UCSD-AML1 (cell line): Measurements from ENCODE around the gene HOXA4.

Experiments
- DNase-seq: peaks from one replicate; lab custom pipeline; 2025; ENCODE audit not compliant: unreplicated experiment; lab: John Stamatoyannopoulos, UW

HOXA4 gene

GRCh38 chr7:27117887-27118491, 12.6 kb downstream of the HOXA4 start:
- DNase-seq, result no peak

DNA sequence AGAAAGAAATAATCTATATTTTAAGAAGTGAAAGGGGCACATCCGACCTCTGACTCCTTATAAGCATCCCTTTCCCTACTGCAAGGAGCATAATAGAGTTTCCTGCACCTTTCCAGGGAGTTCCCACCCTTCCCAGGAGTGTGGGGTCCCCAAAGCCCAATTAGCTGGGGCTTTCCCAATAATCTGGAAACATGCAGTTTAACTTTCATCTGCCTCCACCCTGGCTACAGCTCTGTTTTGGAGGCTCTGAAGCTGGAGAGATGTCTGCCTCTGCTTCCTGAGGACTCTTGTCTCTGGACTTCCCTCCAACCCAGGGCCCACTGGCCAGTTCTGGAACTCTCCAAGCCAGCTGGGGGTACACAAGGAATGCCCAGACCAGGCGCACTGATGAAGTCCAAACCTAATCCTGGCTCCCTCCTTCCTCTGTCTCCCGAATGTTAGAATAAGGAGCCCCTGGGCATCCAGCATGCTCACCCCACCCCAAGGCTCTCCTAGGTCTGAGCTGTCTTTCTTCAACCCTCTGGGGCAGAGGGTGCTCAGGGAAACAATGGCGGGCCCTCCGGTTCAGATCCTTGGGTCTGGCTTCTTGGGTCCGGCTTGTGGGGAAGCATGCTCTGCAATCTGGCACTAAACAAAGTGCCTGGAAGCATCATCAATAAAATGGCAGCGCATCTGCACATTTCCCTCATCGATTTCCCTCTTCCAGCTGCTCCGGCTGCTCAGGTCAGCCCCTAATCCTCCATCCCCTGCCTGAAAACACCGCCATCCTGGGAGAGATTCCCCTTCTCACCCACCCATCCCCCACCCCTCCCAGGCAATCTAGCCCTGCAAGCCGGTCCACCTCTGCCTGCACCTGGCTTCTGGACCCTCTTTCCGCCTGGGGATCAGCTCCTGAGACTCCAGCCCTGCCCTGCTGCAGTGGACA, 13.3 kb downstream of the HOXA4 start:
- DNase-seq, result no peak

GRCh38 chr7:27116031-27116961, 14.3 kb downstream of the HOXA4 start:
- no peak for DNase-seq

- no peak for DNase-seq
Measured at GRCh38 chr7:27115221-27116026, 15.1 kb downstream of the HOXA4 start.

DNA sequence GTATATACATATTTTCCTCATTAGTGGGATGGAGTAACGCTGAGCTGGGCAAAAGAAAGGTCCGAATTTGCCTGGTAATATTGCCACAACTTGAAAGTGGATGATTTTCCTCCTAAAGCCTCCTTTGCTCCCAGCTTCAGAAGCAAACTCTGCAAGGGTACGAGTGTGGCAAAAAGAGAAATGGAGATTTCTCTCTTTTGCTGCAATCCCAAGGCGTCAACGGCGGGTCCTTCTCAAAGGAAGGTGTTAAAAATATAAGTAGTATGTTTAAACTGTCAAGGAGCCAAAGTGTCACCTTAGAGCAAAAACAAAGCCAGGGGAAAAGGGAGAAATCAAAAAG, 15.7 kb downstream of the HOXA4 start:
- DNase-seq, result no peak

DNA sequence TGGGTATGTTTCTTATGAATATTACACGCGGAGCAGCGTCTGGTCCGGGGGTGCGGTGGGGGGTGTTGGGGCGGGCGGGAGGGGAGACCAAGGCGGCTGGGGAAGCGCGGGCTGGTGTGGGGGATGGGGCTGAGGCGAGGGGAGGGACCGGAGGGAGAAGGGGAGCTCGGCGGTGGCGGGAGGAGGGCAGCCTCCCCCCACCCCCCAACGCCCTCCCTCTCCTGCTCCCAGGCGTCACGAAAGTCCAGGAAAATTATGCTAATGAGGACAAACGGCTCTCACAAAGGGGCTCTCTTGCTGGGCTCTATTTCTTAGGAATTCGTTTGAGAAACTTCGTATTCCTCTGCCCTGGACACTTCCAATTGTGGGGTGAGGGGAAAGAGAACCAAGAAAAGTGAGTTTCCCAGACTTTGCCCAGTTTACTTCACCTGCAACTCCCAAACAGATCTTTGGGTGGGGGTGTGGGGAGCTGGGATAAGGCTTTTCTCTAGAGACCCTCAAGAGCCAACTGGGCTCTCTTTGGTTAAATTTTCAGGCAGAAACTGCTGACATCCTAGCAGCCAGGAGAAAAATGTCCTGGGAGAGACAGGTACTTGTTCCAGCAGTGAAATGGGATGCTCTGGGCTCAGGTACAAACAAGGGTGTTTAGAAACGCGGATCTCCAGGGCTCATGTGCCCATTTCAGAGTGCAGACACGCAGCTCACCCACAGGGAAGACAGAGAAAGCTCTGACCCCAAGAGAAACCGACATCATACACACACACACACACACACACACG, 16.4 kb downstream of the HOXA4 start:
- no peak for DNase-seq

- no peak for DNase-seq
Measured at GRCh38 chr7:27112955-27113949, 17.3 kb downstream of the HOXA4 start.

DNA sequence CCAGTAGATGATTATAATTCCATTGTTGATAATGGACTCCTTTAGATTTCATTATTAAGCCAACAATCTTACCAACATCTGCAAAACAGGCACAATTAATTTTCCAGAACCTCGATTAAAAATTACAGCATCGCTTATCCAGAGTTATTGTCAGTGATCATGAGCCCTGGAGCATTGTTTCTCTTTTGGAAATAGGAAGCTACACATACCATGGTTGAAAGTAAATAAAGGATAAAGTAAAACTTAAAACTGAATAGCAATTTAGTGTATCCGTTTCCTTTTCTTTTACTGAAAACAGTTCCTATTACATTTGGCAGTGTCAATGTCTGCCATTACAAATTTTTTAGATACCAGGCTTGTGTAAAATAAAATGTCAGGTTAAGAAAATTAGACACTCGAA, 18.2 kb downstream of the HOXA4 start:
- no peak for DNase-seq

GRCh38 chr7:27111751-27112277, 18.7 kb downstream of the HOXA4 start:
- no peak for DNase-seq

DNA sequence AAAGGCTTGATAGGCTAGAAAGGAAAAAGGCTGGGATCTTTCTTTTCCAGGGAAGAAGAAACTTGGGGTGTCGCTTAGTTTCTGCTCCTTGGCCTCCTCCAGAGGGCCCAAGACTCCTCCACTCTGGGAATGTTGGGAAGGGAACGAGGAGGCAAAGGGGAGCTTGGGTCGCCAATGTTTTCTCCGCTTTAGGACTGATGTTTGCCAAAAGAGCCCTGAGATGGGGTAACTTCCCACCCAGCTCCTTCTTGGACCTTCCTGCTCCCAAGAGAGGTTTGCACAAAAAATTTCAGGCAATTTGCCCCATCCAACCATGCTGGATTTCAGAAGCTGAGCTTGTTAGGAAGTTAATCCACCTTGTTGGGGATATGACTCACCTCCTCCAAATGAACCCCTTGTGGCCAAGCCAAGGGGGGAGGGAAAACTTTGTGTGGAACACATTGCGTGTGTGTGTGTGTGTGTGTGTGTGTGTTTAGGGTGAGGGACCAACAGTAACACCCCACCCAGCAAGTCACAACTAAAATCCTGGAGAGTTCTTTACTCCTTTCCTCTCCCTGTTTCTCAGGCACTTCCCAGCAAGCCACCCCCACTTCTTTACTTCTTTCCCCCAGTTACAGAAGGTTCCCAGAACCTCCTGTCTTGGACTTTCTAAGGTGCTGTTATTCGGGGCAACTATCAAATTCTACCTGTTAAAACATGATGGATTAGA, 19.4 kb downstream of the HOXA4 start:
- no peak for DNase-seq

DNA sequence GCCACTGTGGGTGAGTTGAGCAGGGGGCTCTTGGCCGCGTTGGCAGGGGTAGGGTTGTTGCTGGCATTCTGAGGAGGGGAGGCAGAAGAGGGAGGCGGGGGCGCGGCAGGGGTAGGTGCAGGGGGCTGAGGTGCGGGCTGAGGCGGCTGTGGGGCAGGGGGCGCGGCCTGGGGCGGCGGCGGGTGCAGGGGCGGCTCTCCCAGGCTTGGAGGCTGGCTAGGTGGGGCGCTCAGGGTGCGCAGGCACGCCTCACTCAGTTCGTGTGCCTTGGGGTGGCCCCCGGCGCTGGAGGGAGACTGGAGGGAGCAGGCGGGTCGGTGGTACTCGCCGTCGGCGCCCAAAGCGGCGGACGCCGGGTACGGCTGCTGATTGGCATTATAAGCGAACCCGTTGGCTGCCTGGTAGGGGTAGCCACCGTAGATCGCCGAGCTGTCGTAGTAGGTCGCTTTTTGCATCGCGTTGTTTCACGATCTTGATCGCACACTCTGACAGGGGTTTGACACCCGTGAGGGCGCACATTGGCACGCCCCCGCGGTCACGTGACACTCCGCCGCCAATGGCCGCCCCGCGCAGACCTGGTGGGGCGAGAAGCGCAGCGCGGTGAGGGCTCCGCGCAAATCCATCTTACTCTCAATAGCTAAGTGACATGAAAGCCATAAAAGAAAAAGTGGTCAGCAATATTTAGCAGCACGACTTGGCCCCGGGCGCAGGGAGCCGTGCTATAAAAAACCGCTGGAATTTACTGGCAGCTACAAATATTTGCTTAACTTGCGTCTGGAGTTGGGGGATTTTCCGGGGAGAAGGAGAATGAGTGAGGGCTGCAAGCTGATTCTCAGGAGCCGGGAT, 20.1 kb downstream of the HOXA4 start:
- DNase-seq, result no peak

GRCh38 chr7:27109466-27110185, 20.9 kb downstream of the HOXA4 start:
- no peak for DNase-seq

GRCh38 chr7:27108390-27109127, 22.0 kb downstream of the HOXA4 start:
- DNase-seq, result no peak

DNA sequence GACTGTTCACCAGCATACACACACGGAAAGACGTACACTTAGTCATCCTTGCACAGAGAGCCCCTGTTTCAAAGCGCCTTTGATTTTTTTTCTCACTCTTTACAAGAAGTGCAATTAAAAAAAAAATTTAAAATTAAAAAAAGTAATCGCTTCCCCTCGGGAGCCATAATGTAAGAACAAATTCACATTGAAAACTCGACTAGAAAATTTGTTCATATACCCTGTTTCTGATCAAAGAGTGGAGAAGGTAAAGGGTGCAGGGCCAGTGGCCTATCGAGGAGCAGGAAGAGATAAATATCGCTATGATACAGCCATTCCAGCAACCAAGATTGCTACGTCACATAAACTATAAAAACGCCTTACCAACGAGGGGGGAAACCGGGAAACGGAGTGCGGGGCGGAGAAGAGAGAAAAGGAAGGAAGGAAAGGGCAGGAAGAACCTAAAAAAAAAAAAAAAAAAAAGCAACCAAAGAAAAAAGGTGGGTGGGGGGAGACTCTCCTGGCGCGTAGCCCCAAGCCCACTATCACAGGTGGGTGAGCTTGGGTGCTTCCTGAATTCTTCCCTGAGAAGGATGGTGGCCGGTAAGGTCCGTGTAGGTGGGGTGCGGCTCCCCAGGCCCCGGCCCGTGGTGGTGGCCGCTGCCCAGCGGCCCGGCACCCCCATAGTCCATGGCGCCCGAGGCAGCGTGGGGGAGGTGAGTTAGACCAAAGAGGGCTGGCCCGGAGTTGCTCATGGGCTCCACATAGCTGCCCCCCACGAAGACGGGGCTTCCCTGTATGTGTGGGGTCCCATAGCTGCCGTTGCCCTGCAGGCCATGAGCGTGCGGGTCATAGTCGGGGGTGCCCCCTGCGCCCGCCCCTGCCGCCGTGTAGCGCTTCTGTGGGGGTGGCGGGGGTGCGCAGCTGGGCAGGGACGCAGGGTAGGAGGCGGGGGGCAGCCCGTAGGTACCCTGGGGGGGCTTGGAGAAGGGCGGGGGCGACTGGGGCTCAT, 22.9 kb downstream of the HOXA4 start:
- no peak for DNase-seq

DNA sequence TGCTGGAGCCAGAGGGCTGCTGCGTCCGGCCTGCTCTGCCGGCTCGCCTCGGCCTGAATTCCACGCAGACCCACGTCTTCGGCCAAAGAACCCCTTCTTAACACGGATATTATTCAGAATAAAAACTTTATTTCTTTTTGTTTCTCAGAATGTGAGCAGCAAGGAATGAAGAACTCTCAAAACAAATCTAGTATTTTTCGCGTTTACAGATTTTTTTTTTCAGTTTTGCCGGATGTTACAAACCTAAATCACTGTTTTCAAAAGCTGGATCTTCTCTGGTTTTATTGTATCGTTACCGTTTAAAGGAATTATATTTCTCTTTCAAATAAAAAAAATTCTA, 23.7 kb downstream of the HOXA4 start:
- DNase-seq, result no peak
